Activated naive CD4-positive, alpha-beta T cell treated with anti-CD3 and anti-CD28 coated beads for 36 hours (primary cell): Measurements from ENCODE around the gene ATP12A. TPM values are rescaled to one million over a fixed set of nuclear protein-coding genes. Genes with fewer than 3 reads are reported as not detected.
A peak's percentile ranks its signal among the peaks of the same experiment; 100 is the strongest.

ENCODE experiments used
- CTCF ChIA-PET: fragments of 350-600 bp; sonication (Branson Sonifier 250); formaldehyde crosslinking; loops from one replicate; lab custom pipeline; 2021; ENCODE audit warnings: antibody characterized with exemption; lab: Charles Lee
- DNase-seq: peaks from one replicate; pipeline ENCODE4 v3.0.0-alpha.2; 2020
- H3K27ac Mint-ChIP-seq: one replicate; pipeline ENCODE4 v1.8.0; 2021; ENCODE audit warnings: mild to moderate bottlenecking, mixed read lengths
- H3K27me3 Mint-ChIP-seq: one replicate; pipeline ENCODE4 v1.8.0; 2021; ENCODE audit warnings: low read depth, mixed read lengths
- H3K36me3 Mint-ChIP-seq: one replicate; pipeline ENCODE4 v1.8.0; 2021; ENCODE audit warnings: low read depth, mixed read lengths
- H3K4me1 Mint-ChIP-seq: one replicate; pipeline ENCODE4 v1.8.0; 2021; ENCODE audit warnings: low read depth, mixed read lengths
- H3K4me3 Mint-ChIP-seq: one replicate; pipeline ENCODE4 v1.8.0; 2021; ENCODE audit warnings: mild to moderate bottlenecking, moderate library complexity, mixed read lengths
- H3K9me3 Mint-ChIP-seq: one replicate; pipeline ENCODE4 v1.8.0; 2021; ENCODE audit warnings: mixed read lengths
- intact Hi-C: fragments of 100-400 bp; cut with micrococcal nuclease; formaldehyde crosslinking; loops from one replicate; pipeline ENCODE4 v1.15.1; 2023
- total RNA-seq, 2 experiments: library from RNA; stranded (reverse); gene quantifications; one replicate each; pipeline ENCODE4 v1.2.3, GENCODE V29; 2021

Gene ATP12A
- under 1 TPM in 1 of 2 experiments, not detected in 1; 0.05 TPM for total RNA-seq

- Mint-ChIP-seq H3K27ac (no peak within 1 kb of the TSS), H3K27me3 (peaks cover 44% of the 10 kb centered on the region), H3K36me3 (no peaks in the 10 kb centered on the region), H3K4me3 (peak within 1 kb of the TSS; percentile 26), H3K4me1 (peaks cover 25% of the 10 kb centered on the region), H3K9me3 (no peaks in the 10 kb centered on the region)
- DNase-seq: peak; percentile 51
- CTCF ChIA-PET: interaction anchor here (0.7 to 1.4 kb wide), 2 partner anchors 10 to 47 kb away, joined by 3 to 9 read pairs; no protein-coding TSS in a partner anchor
- intact Hi-C loops: loop anchor here (2.0 kb wide), 1 partner anchor 168 kb away; the partner anchor contains the start of gene PARP4
Measured at GRCh38 chr13:24680258-24680920, at the start of gene ATP12A. Gene ATP12A (plus strand): TSS chr13:24680408. CDS start chr13:24680744, 336 bp downstream.

- intact Hi-C loops: no loop called here
- CTCF ChIA-PET: interaction anchor here (1.2 kb wide), 1 partner anchor 13 kb away, joined by 3 read pairs; no protein-coding TSS in a partner anchor
- H3K27me3 Mint-ChIP-seq: no peaks in the 10 kb centered on the region
- H3K4me1 Mint-ChIP-seq: peaks cover 13% of the 10 kb centered on the region
- no peaks in the 10 kb centered on the region for H3K36me3 Mint-ChIP-seq
- H3K27ac Mint-ChIP-seq: no peak overlapping the region
- no peaks in the 10 kb centered on the region for H3K9me3 Mint-ChIP-seq
- DNase-seq: no peak
- H3K4me3 Mint-ChIP-seq: no peak overlapping the region
Measured at GRCh38 chr13:24630851-24631620, 49.2 kb upstream of the ATP12A start.

- intact Hi-C loops: no loop called here
- Mint-ChIP-seq H3K4me3 (no peak overlapping the region), H3K4me1 (peaks cover 5% of the 10 kb centered on the region), H3K9me3 (no peaks in the 10 kb centered on the region), H3K36me3 (no peaks in the 10 kb centered on the region), H3K27me3 (no peaks in the 10 kb centered on the region), H3K27ac (no peak overlapping the region)
- no peak for DNase-seq
- CTCF ChIA-PET: no interaction called here
Measured at GRCh38 chr13:24631922-24632321, 48.3 kb upstream of the ATP12A start.

GRCh38 chr13:24632382-24633121 lies 47.7 kb upstream of the ATP12A start:
- no peak overlapping the region for H3K27ac Mint-ChIP-seq
- peaks cover 5% of the 10 kb centered on the region for H3K4me1 Mint-ChIP-seq
- no peaks in the 10 kb centered on the region for H3K9me3 Mint-ChIP-seq
- no peaks in the 10 kb centered on the region for H3K36me3 Mint-ChIP-seq
- intact Hi-C loops: no loop called here
- no peak for DNase-seq
- peaks cover 1% of the 10 kb centered on the region for H3K27me3 Mint-ChIP-seq
- CTCF ChIA-PET: no interaction called here
- no peak overlapping the region for H3K4me3 Mint-ChIP-seq

- Mint-ChIP-seq H3K27me3 (peaks cover 3% of the 10 kb centered on the region), H3K4me1 (no peaks in the 10 kb centered on the region), H3K36me3 (no peaks in the 10 kb centered on the region), H3K4me3 (no peak overlapping the region), H3K9me3 (no peaks in the 10 kb centered on the region), H3K27ac (no peak overlapping the region)
- intact Hi-C loops: no loop called here
- DNase-seq: no peak
- CTCF ChIA-PET: interaction anchor here (0.6 kb wide), 1 partner anchor 898 kb away, joined by 3 read pairs; no protein-coding TSS in a partner anchor
Measured at GRCh38 chr13:24636776-24637175, 43.4 kb upstream of the ATP12A start.

GRCh38 chr13:24638096-24638495 lies 42.1 kb upstream of the ATP12A start:
- H3K4me3 Mint-ChIP-seq: no peak overlapping the region
- no peaks in the 10 kb centered on the region for H3K4me1 Mint-ChIP-seq
- CTCF ChIA-PET: interaction anchor here (1.0 kb wide), 1 partner anchor 34 kb away, joined by 4 read pairs; no protein-coding TSS in a partner anchor
- no peaks in the 10 kb centered on the region for H3K9me3 Mint-ChIP-seq
- intact Hi-C loops: no loop called here
- H3K27ac Mint-ChIP-seq: no peak overlapping the region
- H3K36me3 Mint-ChIP-seq: no peaks in the 10 kb centered on the region
- H3K27me3 Mint-ChIP-seq: peaks cover 3% of the 10 kb centered on the region
- DNase-seq: no peak

- CTCF ChIA-PET: interaction anchor here (0.7 to 0.9 kb wide), 2 partner anchors 59 to 92 kb away, joined by 3 to 4 read pairs; no protein-coding TSS in a partner anchor
- Mint-ChIP-seq H3K27ac (no peak overlapping the region), H3K36me3 (no peaks in the 10 kb centered on the region), H3K4me3 (no peak overlapping the region), H3K9me3 (no peaks in the 10 kb centered on the region), H3K27me3 (peaks cover 3% of the 10 kb centered on the region), H3K4me1 (no peaks in the 10 kb centered on the region)
- DNase-seq: no peak
- intact Hi-C loops: no loop called here
Measured at GRCh38 chr13:24640752-24641151, 39.5 kb upstream of the ATP12A start.

GRCh38 chr13:24642219-24642618 lies 38.0 kb upstream of the ATP12A start:
- no peak overlapping the region for H3K4me3 Mint-ChIP-seq
- peaks cover 3% of the 10 kb centered on the region for H3K27me3 Mint-ChIP-seq
- intact Hi-C loops: no loop called here
- no peaks in the 10 kb centered on the region for H3K36me3 Mint-ChIP-seq
- CTCF ChIA-PET: interaction anchor here (0.7 to 1.1 kb wide), 3 partner anchors 22 to 28 kb away, joined by 3 to 5 read pairs (median 3); no protein-coding TSS in a partner anchor
- no peaks in the 10 kb centered on the region for H3K9me3 Mint-ChIP-seq
- no peak for DNase-seq
- H3K27ac Mint-ChIP-seq: no peak overlapping the region
- H3K4me1 Mint-ChIP-seq: no peaks in the 10 kb centered on the region

- Mint-ChIP-seq H3K9me3 (no peaks in the 10 kb centered on the region), H3K36me3 (no peaks in the 10 kb centered on the region), H3K4me3 (no peak overlapping the region), H3K27me3 (no peaks in the 10 kb centered on the region), H3K27ac (no peak overlapping the region), H3K4me1 (peaks cover 2% of the 10 kb centered on the region)
- DNase-seq: no peak
- CTCF ChIA-PET: interaction anchor here (0.7 to 0.9 kb wide), 3 partner anchors 14 to 194 kb away, joined by 3 read pairs; no protein-coding TSS in a partner anchor
- intact Hi-C loops: no loop called here
Measured at GRCh38 chr13:24644036-24644435, 36.2 kb upstream of the ATP12A start.

- intact Hi-C loops: no loop called here
- no peak overlapping the region for H3K4me3 Mint-ChIP-seq
- no peaks in the 10 kb centered on the region for H3K9me3 Mint-ChIP-seq
- no peak overlapping the region for H3K27ac Mint-ChIP-seq
- no peaks in the 10 kb centered on the region for H3K36me3 Mint-ChIP-seq
- peaks cover 9% of the 10 kb centered on the region for H3K4me1 Mint-ChIP-seq
- no peak for DNase-seq
- CTCF ChIA-PET: no interaction called here
- H3K27me3 Mint-ChIP-seq: no peaks in the 10 kb centered on the region
Measured at GRCh38 chr13:24648271-24648670, 31.9 kb upstream of the ATP12A start.

GRCh38 chr13:24648983-24649687 lies 31.1 kb upstream of the ATP12A start:
- intact Hi-C loops: loop anchor here (1.0 kb wide), 2 partner anchors 23 to 31 kb away; no protein-coding TSS in a partner anchor
- no peak overlapping the region for H3K4me3 Mint-ChIP-seq

More at GRCh38 chr13:24648983-24649687, 31.1 kb upstream of the ATP12A start:
- CTCF ChIA-PET: no interaction called here
- Mint-ChIP-seq H3K27ac (peak overlapping the region; percentile 71), H3K4me1 (peaks cover 9% of the 10 kb centered on the region), H3K9me3 (no peaks in the 10 kb centered on the region), H3K27me3 (no peaks in the 10 kb centered on the region), H3K36me3 (no peaks in the 10 kb centered on the region)
- DNase-seq: peak; percentile 65
